Activated naive CD4-positive, alpha-beta T cell treated with anti-CD3 and anti-CD28 coated beads, Interleukin-2, amount 50 U/mL, for 16 hours (primary cell): Measurements from ENCODE around the gene SOAT2.
"Not testable (repeated sequence)": the region's sequence is repeated elsewhere in the genome, so short reads cannot be mapped to it uniquely, and the experiment has no call there.

Source experiments
- DNase-seq: peaks from one replicate; pipeline ENCODE4 v3.0.0-alpha.2; 2020

The SOAT2 gene

GRCh38 chr12:53090105-53090504 lies 13.2 kb upstream of the SOAT2 start:
- no peak for DNase-seq

GRCh38 chr12:53090554-53090953 lies 12.7 kb upstream of the SOAT2 start:
- no peak for DNase-seq

GRCh38 chr12:53091756-53092155 lies 11.5 kb upstream of the SOAT2 start:
- no peak for DNase-seq

- no peak for DNase-seq
These were observed 9.4 kb upstream of the SOAT2 start for GRCh38 chr12:53093777-53094393.

- no peak for DNase-seq
These were observed 8.9 kb upstream of the SOAT2 start for GRCh38 chr12:53094394-53094787.

- not testable (repeated sequence) for DNase-seq
These were observed 8.3 kb upstream of the SOAT2 start for GRCh38 chr12:53094796-53095595.

- not testable (repeated sequence) for DNase-seq
These were observed 7.7 kb upstream of the SOAT2 start for GRCh38 chr12:53095596-53095895.

- no peak for DNase-seq
These were observed 7.1 kb upstream of the SOAT2 start for GRCh38 chr12:53096089-53096741.

GRCh38 chr12:53096759-53097158 lies 6.5 kb upstream of the SOAT2 start:
- DNase-seq = no peak

GRCh38 chr12:53097207-53097563 lies 6.1 kb upstream of the SOAT2 start:
- no peak for DNase-seq

GRCh38 chr12:53097564-53098353 lies 5.5 kb upstream of the SOAT2 start, which contains the start of gene IGFBP6:
Gene IGFBP6 (plus strand): TSS chr12:53097667. CDS start chr12:53097718, 51 bp downstream.
- peak; percentile 56 for DNase-seq

- DNase-seq = peak; percentile 26
These were observed 4.8 kb upstream of the SOAT2 start for GRCh38 chr12:53098354-53098981.

- peak; percentile 86 for DNase-seq
These were observed 4.0 kb upstream of the SOAT2 start for GRCh38 chr12:53099071-53099882.

GRCh38 chr12:53100466-53101151 lies 2.7 kb upstream of the SOAT2 start:
- no peak for DNase-seq

- no peak for DNase-seq
These were observed 2.0 kb upstream of the SOAT2 start for GRCh38 chr12:53101266-53101665.

GRCh38 chr12:53101931-53102781 lies 1.1 kb upstream of the SOAT2 start:
- no peak for DNase-seq

GRCh38 chr12:53103860-53104305 lies 597 bp downstream of the SOAT2 start:
- DNase-seq = no peak

GRCh38 chr12:53105256-53105655 lies 2.0 kb downstream of the SOAT2 start:
- no peak for DNase-seq

GRCh38 chr12:53105712-53106439 lies 2.6 kb downstream of the SOAT2 start:
- DNase-seq = no peak

- no peak for DNase-seq
These were observed 3.8 kb downstream of the SOAT2 start for GRCh38 chr12:53107122-53107521.
